Activated naive CD4-positive, alpha-beta T cell treated with anti-CD3 and anti-CD28 coated beads, Interleukin-2, amount 50 U/mL, for 24 hours (primary cell): ENCODE measurements around the gene KLKB1.

Experiments used
- H3K27ac Mint-ChIP-seq: one replicate; pipeline ENCODE4 v1.8.0; 2021; ENCODE audit warnings: mild to moderate bottlenecking, mixed read lengths
- H3K27me3 Mint-ChIP-seq: one replicate; pipeline ENCODE4 v1.8.0; 2021; ENCODE audit warnings: mixed read lengths
- H3K36me3 Mint-ChIP-seq: one replicate; pipeline ENCODE4 v1.8.0; 2021; ENCODE audit warnings: mixed read lengths
- H3K4me1 Mint-ChIP-seq: one replicate; pipeline ENCODE4 v1.8.0; 2021; ENCODE audit warnings: mixed read lengths
- H3K4me3 Mint-ChIP-seq: one replicate; pipeline ENCODE4 v1.8.0; 2021; ENCODE audit warnings: mild to moderate bottlenecking, mixed read lengths
- H3K9me3 Mint-ChIP-seq: one replicate; pipeline ENCODE4 v1.8.0; 2021; ENCODE audit warnings: mixed read lengths

KLKB1 gene

GRCh38 chr4:186227221-186227620 is at the start of gene KLKB1:
Gene KLKB1 (plus strand): TSS chr4:186227507. CDS start chr4:186228196, 689 bp downstream.
- Mint-ChIP-seq H3K36me3 (peaks cover 26% of the 10 kb centered on the region), H3K4me3 (no peak within 1 kb of the TSS), H3K27ac (no peak within 1 kb of the TSS), H3K9me3 (peaks cover 19% of the 10 kb centered on the region), H3K4me1 (no peaks in the 10 kb centered on the region), H3K27me3 (no peaks in the 10 kb centered on the region)

DNA sequence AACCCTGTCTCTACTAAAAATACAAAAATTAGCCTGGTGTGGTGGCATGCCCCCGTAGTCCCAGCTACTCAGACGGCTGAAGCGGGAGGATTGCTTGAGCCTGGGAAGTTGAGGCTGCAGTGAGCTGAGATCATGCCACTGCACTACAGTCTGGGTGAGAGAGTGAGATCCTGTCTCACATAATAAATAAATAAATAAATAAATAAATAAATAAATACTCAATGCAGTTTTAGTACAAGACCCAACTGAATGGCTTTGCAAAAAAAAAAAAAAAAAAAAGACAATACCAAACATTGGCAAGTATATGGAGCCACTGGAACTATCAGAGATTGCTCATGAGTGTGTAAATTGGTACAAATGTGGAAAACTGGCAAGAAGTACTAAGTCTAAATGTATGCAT is 39.2 kb upstream of the KLKB1 start:
- no peak overlapping the region for H3K27ac Mint-ChIP-seq
- H3K9me3 Mint-ChIP-seq: no peaks in the 10 kb centered on the region
- peaks cover 34% of the 10 kb centered on the region for H3K4me1 Mint-ChIP-seq
- peaks cover 2% of the 10 kb centered on the region for H3K27me3 Mint-ChIP-seq
- H3K4me3 Mint-ChIP-seq: no peak overlapping the region
- no peaks in the 10 kb centered on the region for H3K36me3 Mint-ChIP-seq

DNA sequence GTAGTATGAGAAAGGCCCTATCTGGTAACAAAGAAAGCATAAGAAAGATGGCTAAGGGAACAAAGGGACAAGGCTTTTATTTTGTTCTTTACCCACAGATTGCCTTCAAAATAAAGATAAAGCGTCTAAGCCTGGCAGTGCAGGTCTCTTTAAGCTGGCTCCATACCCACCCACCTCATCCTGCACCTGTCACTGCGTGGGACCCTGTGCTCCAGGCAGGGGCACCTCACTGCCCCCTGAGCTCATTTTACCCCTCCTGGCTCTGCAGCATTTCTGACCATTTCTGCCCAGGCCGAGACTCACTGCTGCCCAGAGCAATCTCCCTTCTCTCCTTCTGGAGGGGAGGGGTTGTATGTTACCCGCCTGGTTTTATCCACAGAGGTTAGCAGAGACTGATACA is 37.7 kb upstream of the KLKB1 start:
- Mint-ChIP-seq H3K4me3 (peak overlapping the region; percentile 90), H3K36me3 (no peaks in the 10 kb centered on the region), H3K4me1 (peaks cover 43% of the 10 kb centered on the region), H3K9me3 (no peaks in the 10 kb centered on the region), H3K27me3 (peaks cover under 1% of the 10 kb centered on the region), H3K27ac (peak overlapping the region; percentile 91)

DNA sequence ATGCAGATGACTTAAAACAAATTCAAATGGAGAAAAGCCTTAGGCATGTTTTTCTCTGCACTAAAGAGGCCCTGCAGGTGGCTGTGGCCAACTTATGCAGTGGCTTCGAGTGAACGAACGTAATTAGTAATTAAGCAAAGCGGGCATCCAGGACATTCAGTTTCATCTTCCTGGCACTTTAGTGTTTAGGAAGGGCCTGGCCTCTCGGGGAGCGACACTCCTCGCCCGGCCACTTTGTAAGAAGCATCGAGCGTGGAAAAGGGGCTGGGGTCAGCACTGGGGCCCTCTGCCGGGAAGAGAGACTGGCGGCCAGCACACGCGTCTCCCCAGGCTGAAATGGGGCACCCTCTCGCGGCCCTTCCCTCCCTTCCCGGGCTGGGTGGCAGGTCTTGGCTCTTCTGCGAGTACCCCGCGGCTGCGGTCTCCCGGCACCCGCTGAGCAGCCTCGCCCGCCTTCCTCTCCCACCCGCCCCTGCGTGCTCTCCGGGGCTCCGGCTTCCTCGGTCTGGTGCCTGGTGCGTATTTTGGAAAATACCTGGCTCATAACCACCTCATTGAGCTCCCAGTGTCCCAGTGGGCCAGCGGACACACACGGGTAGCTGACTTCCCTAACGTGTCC is 36.6 kb upstream of the KLKB1 start:
- peaks cover 7% of the 10 kb centered on the region for H3K36me3 Mint-ChIP-seq
- peak overlapping the region; percentile 90 for H3K4me3 Mint-ChIP-seq
- peaks cover 50% of the 10 kb centered on the region for H3K4me1 Mint-ChIP-seq
- no peaks in the 10 kb centered on the region for H3K27me3 Mint-ChIP-seq
- no peaks in the 10 kb centered on the region for H3K9me3 Mint-ChIP-seq
- peak overlapping the region; percentile 91 for H3K27ac Mint-ChIP-seq

DNA sequence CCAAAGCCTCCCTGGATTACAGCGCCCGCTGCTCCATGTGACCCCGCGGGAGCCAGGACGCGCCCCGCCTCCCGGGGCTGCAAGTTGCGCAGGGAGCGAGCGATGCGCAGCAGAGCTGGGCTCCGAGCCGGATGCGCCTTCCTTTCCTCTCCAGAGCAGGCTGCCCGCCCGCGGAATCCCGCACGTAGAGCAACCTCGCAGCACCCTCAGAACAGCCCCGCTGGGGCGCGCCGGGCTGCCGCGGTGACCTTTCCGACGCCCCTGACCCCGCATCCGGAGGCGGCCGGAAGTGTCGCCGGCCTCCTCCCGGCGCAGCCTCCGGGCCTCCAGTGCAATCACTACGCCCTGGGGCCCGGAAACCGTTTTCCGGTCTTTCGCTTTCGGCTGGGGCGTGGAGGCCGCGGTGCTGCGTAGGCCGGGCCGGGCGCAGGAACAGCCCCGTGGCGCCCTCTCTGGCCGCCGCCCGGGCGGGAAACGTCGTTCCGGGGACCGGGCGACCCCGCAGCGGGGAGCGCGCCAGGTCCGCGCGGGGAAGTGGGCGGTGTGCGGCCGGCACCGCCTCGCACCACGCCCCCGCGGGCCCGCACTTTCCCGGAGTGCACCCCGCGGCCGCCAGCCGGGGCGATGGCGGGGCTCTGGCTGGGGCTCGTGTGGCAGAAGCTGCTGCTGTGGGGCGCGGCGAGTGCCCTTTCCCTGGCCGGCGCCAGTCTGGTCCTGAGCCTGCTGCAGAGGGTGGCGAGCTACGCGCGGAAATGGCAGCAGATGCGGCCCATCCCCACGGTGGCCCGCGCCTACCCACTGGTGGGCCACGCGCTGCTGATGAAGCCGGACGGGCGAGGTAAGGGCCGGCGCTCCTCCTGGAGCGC is 35.9 kb upstream of the KLKB1 start, which contains the start of gene CYP4V2:
TSS of gene CYP4V2 (plus strand) at position 368 of the 866 bp plus-strand sequence. CDS start at position 625, 257 bp downstream.
- Mint-ChIP-seq H3K27me3 (no peaks in the 10 kb centered on the region), H3K27ac (peak within 1 kb of the TSS; percentile 96), H3K4me3 (peak within 1 kb of the TSS; percentile 91), H3K9me3 (no peaks in the 10 kb centered on the region), H3K4me1 (peaks cover 52% of the 10 kb centered on the region), H3K36me3 (peaks cover 11% of the 10 kb centered on the region)

DNA sequence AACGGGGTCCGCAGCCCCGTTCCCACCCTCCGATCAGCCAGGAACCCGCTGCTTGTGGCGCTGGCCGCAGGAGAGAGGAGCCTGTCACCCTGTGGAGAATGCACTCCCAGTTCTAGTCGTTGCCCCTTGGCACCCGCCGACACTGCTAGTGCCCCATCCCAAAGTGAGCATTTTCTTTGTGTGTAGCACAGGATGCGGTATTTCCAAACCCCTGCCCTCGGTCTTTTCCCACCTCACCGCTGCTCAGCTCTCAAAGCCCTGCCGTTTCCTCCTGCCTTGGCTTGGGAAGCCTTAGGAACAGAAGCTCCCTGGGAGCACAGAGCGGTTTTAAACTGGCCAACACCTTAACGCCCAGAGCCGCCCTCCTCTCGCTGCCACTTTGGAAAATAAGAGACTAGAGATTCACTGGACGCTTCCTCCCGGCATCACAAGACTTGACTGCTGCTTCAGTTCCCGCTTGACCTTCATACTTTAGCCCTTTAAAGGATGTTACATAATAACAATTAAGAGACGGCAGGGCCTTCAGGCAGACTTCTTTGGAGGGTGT is 35.2 kb upstream of the KLKB1 start:
- H3K9me3 Mint-ChIP-seq: no peaks in the 10 kb centered on the region
- H3K36me3 Mint-ChIP-seq: peaks cover 16% of the 10 kb centered on the region
- peak overlapping the region; percentile 96 for H3K27ac Mint-ChIP-seq
- peaks cover 58% of the 10 kb centered on the region for H3K4me1 Mint-ChIP-seq
- H3K4me3 Mint-ChIP-seq: peak overlapping the region; percentile 91
- H3K27me3 Mint-ChIP-seq: no peaks in the 10 kb centered on the region

DNA sequence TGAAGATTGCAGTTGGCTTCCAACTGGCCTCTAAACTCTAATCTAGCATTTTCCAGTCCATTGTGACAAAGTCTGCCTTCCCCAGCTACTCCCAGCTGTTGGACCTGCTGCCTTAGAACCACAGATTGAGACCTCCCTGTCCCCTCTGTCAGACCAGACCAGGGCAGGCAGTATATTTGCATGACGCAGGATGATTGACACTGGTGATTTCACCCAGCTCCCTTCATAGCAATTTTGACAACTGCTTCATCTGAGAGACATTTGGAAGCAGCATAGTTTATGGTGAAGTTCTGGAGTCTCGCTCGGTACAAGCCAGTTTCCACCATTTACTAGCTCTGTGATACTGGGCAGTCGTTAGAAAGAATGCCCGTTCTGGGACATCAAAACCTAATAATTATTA is 33.5 kb upstream of the KLKB1 start:
- H3K27me3 Mint-ChIP-seq: no peaks in the 10 kb centered on the region
- H3K9me3 Mint-ChIP-seq: no peaks in the 10 kb centered on the region
- H3K4me1 Mint-ChIP-seq: peaks cover 54% of the 10 kb centered on the region
- peak overlapping the region; percentile 37 for H3K4me3 Mint-ChIP-seq
- peaks cover 16% of the 10 kb centered on the region for H3K36me3 Mint-ChIP-seq
- no peak overlapping the region for H3K27ac Mint-ChIP-seq

DNA sequence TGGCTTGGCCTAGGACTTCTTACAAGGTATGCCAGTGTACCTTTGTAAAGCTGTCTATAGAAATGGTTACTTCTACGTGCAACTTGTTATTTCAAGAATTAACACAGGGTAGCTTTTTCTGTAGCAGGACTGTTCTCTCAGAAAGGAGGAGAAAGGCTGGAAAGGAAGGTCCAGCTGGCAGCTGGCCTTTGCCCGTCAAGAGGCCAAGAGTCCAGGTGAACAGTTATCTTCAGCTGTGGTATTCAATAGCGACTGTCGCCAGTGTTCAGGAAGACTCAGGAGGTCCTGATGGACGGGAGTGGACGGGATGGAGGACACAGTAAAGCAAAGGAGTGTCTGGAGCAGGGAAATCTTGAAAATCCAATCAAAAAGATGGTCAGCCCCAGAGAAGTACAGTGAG is 31.2 kb upstream of the KLKB1 start:
- H3K4me1 Mint-ChIP-seq: peaks cover 38% of the 10 kb centered on the region
- no peaks in the 10 kb centered on the region for H3K27me3 Mint-ChIP-seq
- H3K4me3 Mint-ChIP-seq: no peak overlapping the region
- peak overlapping the region; percentile 74 for H3K27ac Mint-ChIP-seq
- H3K36me3 Mint-ChIP-seq: peaks cover 16% of the 10 kb centered on the region
- H3K9me3 Mint-ChIP-seq: no peaks in the 10 kb centered on the region

DNA sequence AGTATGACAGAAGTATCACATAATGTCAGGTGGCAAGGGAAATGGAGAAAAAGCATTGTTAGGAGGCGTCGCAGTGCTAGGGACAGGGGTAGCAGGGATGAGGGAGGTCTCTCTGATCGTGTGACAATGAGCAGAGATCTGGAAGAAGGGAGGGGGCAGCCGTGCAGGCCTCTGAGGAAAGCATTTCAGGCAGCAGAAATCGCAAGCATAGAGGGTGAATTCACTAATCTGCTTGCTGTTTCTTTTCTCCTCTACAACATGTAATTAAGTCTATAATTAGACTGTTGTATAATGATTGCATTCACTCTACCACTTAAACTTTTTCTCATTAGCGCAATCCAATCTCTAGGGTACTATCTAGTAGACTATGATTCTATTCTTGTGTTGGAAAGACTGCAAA is 26.8 kb upstream of the KLKB1 start:
- H3K9me3 Mint-ChIP-seq: no peaks in the 10 kb centered on the region
- no peak overlapping the region for H3K4me3 Mint-ChIP-seq
- H3K36me3 Mint-ChIP-seq: peaks cover 11% of the 10 kb centered on the region
- no peaks in the 10 kb centered on the region for H3K27me3 Mint-ChIP-seq
- H3K4me1 Mint-ChIP-seq: peaks cover 21% of the 10 kb centered on the region
- H3K27ac Mint-ChIP-seq: no peak overlapping the region

DNA sequence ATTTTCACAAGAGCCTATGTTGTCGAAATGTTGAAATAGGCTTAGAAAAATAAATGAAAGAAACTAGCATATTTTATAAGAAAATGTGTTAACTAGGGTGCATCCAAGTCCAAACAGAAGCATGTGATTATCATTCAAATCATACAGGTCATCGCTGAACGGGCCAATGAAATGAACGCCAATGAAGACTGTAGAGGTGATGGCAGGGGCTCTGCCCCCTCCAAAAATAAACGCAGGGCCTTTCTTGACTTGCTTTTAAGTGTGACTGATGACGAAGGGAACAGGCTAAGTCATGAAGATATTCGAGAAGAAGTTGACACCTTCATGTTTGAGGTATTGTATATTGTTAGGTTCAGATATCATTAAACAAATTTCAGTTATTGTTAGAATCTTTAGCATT is 26.3 kb upstream of the KLKB1 start:
- Mint-ChIP-seq H3K27me3 (no peaks in the 10 kb centered on the region), H3K9me3 (no peaks in the 10 kb centered on the region), H3K27ac (no peak overlapping the region), H3K4me1 (peaks cover 21% of the 10 kb centered on the region), H3K36me3 (peaks cover 8% of the 10 kb centered on the region), H3K4me3 (no peak overlapping the region)

DNA sequence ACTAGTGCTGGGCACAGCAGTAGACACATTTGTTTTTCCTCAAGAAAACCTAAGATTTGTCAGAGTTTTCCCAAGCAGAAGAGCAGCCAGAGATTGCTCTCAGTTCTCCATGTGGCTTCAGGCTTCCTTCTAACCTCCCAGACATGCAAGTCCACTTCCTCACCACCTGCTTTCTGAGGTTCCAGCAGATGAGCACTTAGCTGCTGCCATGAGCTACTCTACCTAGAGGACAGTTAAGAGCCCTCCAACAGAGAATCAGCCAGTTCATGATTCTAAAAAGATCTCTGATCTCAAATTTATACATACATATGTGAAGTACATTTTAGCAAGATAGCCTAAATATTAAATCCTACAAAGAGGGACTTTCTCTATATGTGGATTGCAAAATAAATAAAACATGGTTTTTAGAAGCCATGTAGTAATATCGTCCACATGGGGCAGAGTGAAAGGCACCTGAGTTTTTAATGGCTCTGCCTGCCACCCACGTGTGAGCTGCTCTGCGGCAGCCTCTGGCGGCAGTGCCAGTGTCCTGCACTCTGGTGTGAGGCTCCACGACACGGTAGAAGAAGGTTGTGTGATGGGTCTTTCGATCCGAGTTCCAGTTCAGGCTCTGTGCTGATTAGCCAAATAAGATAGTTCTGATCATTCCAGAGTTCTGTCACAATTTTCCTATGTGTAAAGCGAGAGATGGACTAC is 25.6 kb upstream of the KLKB1 start:
- peak overlapping the region; percentile 66 for H3K27ac Mint-ChIP-seq
- H3K9me3 Mint-ChIP-seq: no peaks in the 10 kb centered on the region
- H3K36me3 Mint-ChIP-seq: peaks cover 5% of the 10 kb centered on the region
- H3K27me3 Mint-ChIP-seq: no peaks in the 10 kb centered on the region
- peaks cover 17% of the 10 kb centered on the region for H3K4me1 Mint-ChIP-seq
- H3K4me3 Mint-ChIP-seq: peak overlapping the region; percentile 1

DNA sequence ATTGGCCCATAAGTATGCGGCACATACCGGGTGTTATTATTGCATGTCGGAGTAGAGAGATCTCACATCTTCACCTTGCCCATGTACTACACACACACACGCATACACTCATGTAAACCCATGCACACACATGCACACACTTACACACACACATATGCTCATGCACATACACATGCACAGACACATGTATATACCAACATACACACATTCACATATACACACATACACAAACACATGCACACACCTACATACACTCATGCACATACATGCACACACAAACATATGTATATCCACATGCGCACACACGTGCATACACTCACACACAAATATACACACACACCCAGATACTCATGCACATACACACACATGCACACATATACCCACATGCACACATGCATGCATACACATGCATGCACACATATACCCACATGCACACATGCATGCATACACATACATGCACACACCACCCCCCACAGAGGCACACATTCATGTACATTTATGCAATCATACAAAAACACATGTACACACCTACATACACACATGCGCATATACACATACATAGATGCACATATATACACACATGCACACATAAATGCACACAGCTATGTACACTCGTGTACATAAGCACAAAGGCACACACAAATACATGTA is 24.7 kb upstream of the KLKB1 start:
- H3K9me3 Mint-ChIP-seq: no peaks in the 10 kb centered on the region
- H3K4me1 Mint-ChIP-seq: peaks cover 10% of the 10 kb centered on the region
- H3K27me3 Mint-ChIP-seq: no peaks in the 10 kb centered on the region
- H3K27ac Mint-ChIP-seq: no peak overlapping the region
- H3K36me3 Mint-ChIP-seq: no peaks in the 10 kb centered on the region
- H3K4me3 Mint-ChIP-seq: no peak overlapping the region

- Mint-ChIP-seq H3K4me3 (no peak overlapping the region), H3K36me3 (no peaks in the 10 kb centered on the region), H3K4me1 (peaks cover 10% of the 10 kb centered on the region), H3K27ac (no peak overlapping the region), H3K27me3 (no peaks in the 10 kb centered on the region), H3K9me3 (no peaks in the 10 kb centered on the region)
These were observed 23.9 kb upstream of the KLKB1 start for GRCh38 chr4:186203406-186203805.

- no peak overlapping the region for H3K4me3 Mint-ChIP-seq
- peaks cover 5% of the 10 kb centered on the region for H3K36me3 Mint-ChIP-seq
- H3K27me3 Mint-ChIP-seq: no peaks in the 10 kb centered on the region
- H3K4me1 Mint-ChIP-seq: peaks cover 10% of the 10 kb centered on the region
- H3K27ac Mint-ChIP-seq: no peak overlapping the region
- peaks cover 5% of the 10 kb centered on the region for H3K9me3 Mint-ChIP-seq
These were observed 23.2 kb upstream of the KLKB1 start for GRCh38 chr4:186204103-186204559.

- no peaks in the 10 kb centered on the region for H3K27me3 Mint-ChIP-seq
- peaks cover 9% of the 10 kb centered on the region for H3K9me3 Mint-ChIP-seq
- H3K36me3 Mint-ChIP-seq: peaks cover 11% of the 10 kb centered on the region
- no peak overlapping the region for H3K27ac Mint-ChIP-seq
- H3K4me1 Mint-ChIP-seq: peaks cover 10% of the 10 kb centered on the region
- H3K4me3 Mint-ChIP-seq: no peak overlapping the region
These were observed 22.6 kb upstream of the KLKB1 start for GRCh38 chr4:186204686-186205085.
